B cell (primary cell): Measurements from ENCODE around the gene C4A. TPM values are rescaled to one million over a fixed set of nuclear protein-coding genes. Genes with fewer than 3 reads are reported as not detected.

Source experiments
- ATAC-seq: fragments of 200-7000 bp; cut with Tn5 transposase; one replicate; pipeline ENCODE4 v1.10.0; 2021; ENCODE audit warnings: low read depth, mild to moderate bottlenecking, moderate number of reproducible peaks, moderate library complexity
- CTCF ChIA-PET: fragments of 350-600 bp; sonication (Branson Sonifier 250); formaldehyde crosslinking; loops from one replicate; lab custom pipeline; 2021; ENCODE audit warnings: antibody characterized with exemption, inconsistent platforms; lab: Charles Lee
- POLR2A ChIA-PET: fragments of 350-600 bp; sonication (Branson Sonifier 250); formaldehyde crosslinking; loops from one replicate; lab custom pipeline; 2021; ENCODE audit warnings: antibody characterized with exemption; lab: Charles Lee
- DNase-seq: peaks from one replicate; pipeline ENCODE4 v3.0.0; 2013
- H2AFZ ChIP-seq: 2 replicates; pipeline ENCODE4 v1.6.1; 2012; ENCODE audit warnings: mild to moderate bottlenecking, low read depth, low read length; ENCODE audit not compliant: insufficient read depth, poor library complexity, severe bottlenecking
- H3K27ac ChIP-seq, 2 donors: 1 replicate in 1 of 2; 2 replicates in 1 of 2; pipeline ENCODE4 v1.5.1; 2012 to 2013; ENCODE audit warnings: low read length in 2 of 2, mild to moderate bottlenecking in 2 of 2, moderate library complexity in 1 of 2
- H3K27me3 ChIP-seq, 4 experiments: fragments of 200-600 bp in 1 of 4; sonication (generic) in 1 of 4; replicated peaks in 1 of 4; 1 replicate in 2 of 4; 2 replicates in 2 of 4; pipeline versions ENCODE4 v1.6.1 to v1.7.0; 2013 to 2016; ENCODE audit warnings: low read length in 3 of 4, mild to moderate bottlenecking in 2 of 4, mixed read lengths in 1 of 4, moderate library complexity in 1 of 4; ENCODE audit not compliant: insufficient read depth in 4 of 4, control insufficient read depth in 3 of 4; ENCODE audit errors: control extremely low read depth in 1 of 4
- H3K36me3 ChIP-seq, 2 experiments: replicated peaks in 1 of 2; 1 replicate in 1 of 2; 2 replicates in 1 of 2; pipeline versions ENCODE4 v1.6.1 to v1.7.1; 2013; ENCODE audit warnings: low read length in 1 of 2; ENCODE audit not compliant: insufficient read depth in 2 of 2, control insufficient read depth in 1 of 2; ENCODE audit errors: control extremely low read depth in 1 of 2, extremely low read depth in 1 of 2
- H3K4me1 ChIP-seq, 2 donors: fragments of 200-600 bp in 1 of 2; sonication (generic) in 1 of 2; 1 replicate in 1 of 2; 2 replicates in 1 of 2; pipeline versions ENCODE4 v1.5.1 to v1.6.1; 2013 to 2017; ENCODE audit warnings: low read length in 2 of 2; ENCODE audit not compliant: control insufficient read depth in 2 of 2, insufficient read depth in 2 of 2
- H3K4me2 ChIP-seq: replicated peaks from 2 replicates; pipeline ENCODE3; 2012; ENCODE audit warnings: mild to moderate bottlenecking, low read depth, low read length; ENCODE audit not compliant: poor library complexity, severe bottlenecking
- H3K4me3 ChIP-seq, 5 experiments: fragments of 200-600 bp in 1 of 5; sonication (generic) in 1 of 5; 1 replicate in 3 of 5; 2 replicates in 2 of 5; pipeline versions ENCODE4 v1.5.1 to v1.7.0; 2011 to 2016; ENCODE audit warnings: low read length in 4 of 5, mild to moderate bottlenecking in 4 of 5, low read depth in 2 of 5, control low read depth in 1 of 5, moderate library complexity in 1 of 5; ENCODE audit not compliant: insufficient read depth in 1 of 5; ENCODE audit errors: control extremely low read depth in 1 of 5, extremely low read depth in 1 of 5
- H3K79me2 ChIP-seq: fragments of 200-600 bp; sonication (generic); one replicate; pipeline ENCODE4 v1.6.0; 2016; ENCODE audit warnings: low read length; ENCODE audit not compliant: control insufficient read depth, insufficient read depth
- H3K9ac ChIP-seq: fragments of 200-600 bp; sonication (generic); 2 replicates; pipeline ENCODE4 v1.6.1; 2017; ENCODE audit warnings: mild to moderate bottlenecking, low read length, moderate library complexity
- H3K9me3 ChIP-seq, 3 donors: one replicate each; pipeline versions ENCODE4 v1.6.1 to v1.7.1; 2013; ENCODE audit warnings: low read length in 2 of 3; ENCODE audit not compliant: control insufficient read depth in 2 of 3, insufficient read depth in 1 of 3; ENCODE audit errors: control extremely low read depth in 1 of 3
- H4K20me1 ChIP-seq: 2 replicates; pipeline ENCODE4 v1.6.0; 2012; ENCODE audit warnings: mild to moderate bottlenecking, low read length; ENCODE audit not compliant: insufficient read depth, control insufficient read depth, poor library complexity, severe bottlenecking
- H3K27ac Mint-ChIP-seq: one replicate; pipeline ENCODE4 v1.8.0; 2021; ENCODE audit warnings: mixed read lengths
- H3K27me3 Mint-ChIP-seq: one replicate; pipeline ENCODE4 v1.8.0; 2021; ENCODE audit warnings: mixed read lengths
- H3K4me1 Mint-ChIP-seq: one replicate; pipeline ENCODE4 v1.8.0; 2021; ENCODE audit warnings: mixed read lengths
- H3K4me3 Mint-ChIP-seq: one replicate; pipeline ENCODE4 v1.8.0; 2021; ENCODE audit warnings: mixed read lengths
- H3K9me3 Mint-ChIP-seq: one replicate; pipeline ENCODE4 v1.8.0; 2022; ENCODE audit warnings: mixed read lengths; ENCODE audit not compliant: insufficient read depth
- CTCF ChIP-seq: fragments of 200-600 bp; IDR thresholded peaks from one replicate; pipeline ENCODE4 v1.8.0; 2022; ENCODE audit warnings: antibody characterized with exemption, mild to moderate bottlenecking
- EZH2 ChIP-seq: IDR thresholded peaks from 2 replicates; pipeline ENCODE4 v1.6.1; 2012; ENCODE audit warnings: borderline replicate concordance, low read depth, mild to moderate bottlenecking, moderate library complexity, low read length; ENCODE audit not compliant: insufficient read depth, poor library complexity, severe bottlenecking
- WGBS: methylation state at CpG from one replicate; pipeline ENCODE4 v1.1.5; 2013; ENCODE audit warnings: missing lambda C conversion rate; ENCODE audit not compliant: insufficient coverage; 5-methylcytosine and 5-hydroxymethylcytosine counted together
- intact Hi-C: fragments of 100-400 bp; cut with micrococcal nuclease; formaldehyde crosslinking; loops from one replicate; pipeline ENCODE4 v1.10.0; 2022
- polyA plus RNA-seq: library from polyadenylated mRNA; depleted of rRNA; stranded (reverse); fragments of >200 nt; gene quantifications from 2 replicates; pipeline ENCODE4 v1.2.3, GENCODE V29; 2012
- total RNA-seq, 2 donors: library from RNA; stranded (reverse); fragments of 120-200 nt in 1 of 2; gene quantifications; 1 replicate in 1 of 2; 2 replicates in 1 of 2; pipeline versions ENCODE4 v1.2.3 to v1.2.4, GENCODE V29; 2013 to 2022

The C4A gene
- total and polyA plus RNA-seq, 2 donors (not counting 1 experiment from before 2014, with no cell fraction given), result 9.9 to 10.5 TPM

- H3K9ac ChIP-seq, result no peak overlapping the region
- WGBS, result 100% methylated on average over 7 of the region's 12 CpGs
- intact Hi-C loops, result loop anchor here (10.0 kb wide), 4 partner anchors 143 to 1913 kb away; partner anchors contain the start of genes CLIC1, HSD17B8, POLR1H and PPP1R11
Measured at GRCh38 chr6:31977816-31978431, 3.9 kb upstream of the C4A start.

More at GRCh38 chr6:31977816-31978431, 3.9 kb upstream of the C4A start:
- peaks cover 7% of the 10 kb centered on the region for H3K4me1 Mint-ChIP-seq
- Histone ChIP-seq H3K4me1 (peaks cover 3 to 5% of the 10 kb centered on the region in 2 donors), H3K36me3 (peaks cover 3 to 12% of the 10 kb centered on the region in 2 experiments), H3K79me2 (peaks cover 16% of the 10 kb centered on the region), H3K4me2 (no peak overlapping the region), H3K27me3 (no peaks in the 10 kb centered on the region), H3K4me3 (no peak overlapping the region), H3K9me3 (peaks cover 0 to 3% (median 0%) of the 10 kb centered on the region in 3 donors), H3K27ac (no peak overlapping the region), H4K20me1 (no peaks in the 10 kb centered on the region), H2AFZ (no peak overlapping the region)
- DNase-seq, result no peak
- POLR2A ChIA-PET, result no interaction called here
- CTCF ChIA-PET, result no interaction called here
- ATAC-seq, result no peak
- H3K4me3 Mint-ChIP-seq, result no peak overlapping the region
- TF ChIP-seq CTCF (no peak), EZH2 (no peak)
- H3K9me3 Mint-ChIP-seq, result no peaks in the 10 kb centered on the region
- no peak overlapping the region for H3K27ac Mint-ChIP-seq
- H3K27me3 Mint-ChIP-seq, result no peaks in the 10 kb centered on the region
